RKO (cell line): ENCODE measurements around the gene SAP30BP.
"Not testable (repeated sequence)": the region's sequence is repeated elsewhere in the genome, so short reads cannot be mapped to it uniquely, and the experiment has no call there.

Experiments used
- DNase-seq: peaks from one replicate; pipeline ENCODE4 v3.0.0-alpha.2; 2016; ENCODE audit warnings: low spot score

SAP30BP gene

DNA sequence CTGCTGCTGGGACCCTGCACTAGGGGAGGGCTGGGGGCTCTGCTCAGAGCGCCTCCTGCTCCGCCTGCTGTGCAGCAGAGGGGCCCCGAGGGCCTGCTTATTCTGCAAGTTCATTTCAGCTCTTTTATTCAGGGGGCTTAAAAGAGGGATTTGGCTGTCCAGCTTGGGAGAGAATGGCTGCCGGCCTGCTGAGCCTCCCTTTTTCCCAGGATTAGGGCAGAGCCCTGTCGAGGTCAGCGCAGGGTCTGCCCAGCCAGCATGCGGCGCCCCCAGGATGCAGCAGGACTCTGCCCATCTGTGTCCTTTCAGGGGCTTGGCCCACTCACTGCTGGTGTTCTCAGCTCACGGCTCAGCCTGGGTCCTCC lies 32.8 kb upstream of the SAP30BP start:
- no peak for DNase-seq

DNA sequence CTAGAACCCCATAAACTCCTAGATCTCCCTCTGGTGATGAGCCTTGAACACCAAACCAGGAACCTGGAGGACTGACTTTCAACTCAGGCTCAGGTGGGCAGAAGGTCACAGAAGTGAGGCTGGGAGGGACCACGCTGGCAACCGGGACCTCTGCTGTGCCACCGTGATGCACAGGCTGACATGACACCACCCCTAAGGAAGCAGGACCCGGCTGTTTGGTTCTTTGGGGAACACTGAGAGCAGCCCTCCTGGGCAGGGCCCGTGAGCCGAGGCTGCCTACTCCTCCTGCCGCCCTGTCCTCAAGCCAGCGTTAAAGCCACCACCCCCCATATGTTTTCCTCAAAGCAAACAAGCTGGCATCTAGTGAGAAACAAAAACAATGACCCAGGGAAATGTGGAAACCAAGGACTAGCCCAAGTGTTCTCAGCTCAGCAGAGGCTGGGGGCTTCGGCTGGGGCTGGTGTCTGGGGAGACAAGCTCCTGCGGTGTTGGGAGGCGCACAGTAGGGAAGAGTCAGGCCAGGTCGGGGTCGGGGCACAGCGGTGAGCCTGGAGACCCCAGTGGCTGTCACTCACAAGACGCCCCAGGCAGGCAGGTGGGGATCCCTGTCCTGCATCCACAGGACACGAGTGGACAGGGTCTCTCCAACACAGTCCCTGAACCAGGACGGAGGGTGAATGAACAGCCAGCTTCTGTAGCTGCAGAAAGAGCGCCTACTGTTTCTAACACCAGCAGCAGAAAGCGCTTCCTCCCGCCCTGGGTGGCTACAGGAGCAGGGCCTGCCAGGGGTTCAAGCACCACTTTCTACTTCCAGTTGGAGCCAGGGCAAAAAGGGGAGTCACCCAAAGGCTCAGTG lies 32.2 kb upstream of the SAP30BP start:
- no peak for DNase-seq

DNA sequence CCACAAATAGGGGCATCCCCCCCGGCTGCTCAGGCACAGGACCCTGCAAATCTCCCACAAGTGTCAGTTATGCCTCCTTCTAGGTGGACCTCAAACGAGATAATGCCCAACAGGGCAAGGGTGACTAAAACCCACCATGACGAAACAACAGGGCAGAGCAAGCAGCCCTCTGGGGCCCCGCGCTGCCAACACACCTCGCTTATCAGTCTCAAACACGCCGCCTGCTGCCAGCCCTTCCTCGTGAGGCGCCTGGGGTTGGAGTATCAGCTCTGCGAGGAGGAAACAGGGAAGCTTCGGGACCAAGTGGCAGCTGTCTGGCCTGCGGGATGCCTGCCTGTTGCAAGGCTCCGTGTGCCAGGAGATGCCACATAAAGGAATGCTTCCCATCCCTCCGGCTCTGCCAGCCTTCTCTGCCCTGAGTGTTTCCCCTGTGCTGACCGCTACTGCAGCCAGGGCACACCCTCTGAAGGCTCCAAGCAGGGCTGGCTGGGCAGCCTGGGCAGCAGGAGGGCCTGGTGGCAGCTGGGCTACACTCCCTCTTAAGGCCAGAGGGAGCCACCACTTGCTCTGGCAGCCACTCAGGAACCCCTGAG lies 31.4 kb upstream of the SAP30BP start:
- no peak for DNase-seq

DNA sequence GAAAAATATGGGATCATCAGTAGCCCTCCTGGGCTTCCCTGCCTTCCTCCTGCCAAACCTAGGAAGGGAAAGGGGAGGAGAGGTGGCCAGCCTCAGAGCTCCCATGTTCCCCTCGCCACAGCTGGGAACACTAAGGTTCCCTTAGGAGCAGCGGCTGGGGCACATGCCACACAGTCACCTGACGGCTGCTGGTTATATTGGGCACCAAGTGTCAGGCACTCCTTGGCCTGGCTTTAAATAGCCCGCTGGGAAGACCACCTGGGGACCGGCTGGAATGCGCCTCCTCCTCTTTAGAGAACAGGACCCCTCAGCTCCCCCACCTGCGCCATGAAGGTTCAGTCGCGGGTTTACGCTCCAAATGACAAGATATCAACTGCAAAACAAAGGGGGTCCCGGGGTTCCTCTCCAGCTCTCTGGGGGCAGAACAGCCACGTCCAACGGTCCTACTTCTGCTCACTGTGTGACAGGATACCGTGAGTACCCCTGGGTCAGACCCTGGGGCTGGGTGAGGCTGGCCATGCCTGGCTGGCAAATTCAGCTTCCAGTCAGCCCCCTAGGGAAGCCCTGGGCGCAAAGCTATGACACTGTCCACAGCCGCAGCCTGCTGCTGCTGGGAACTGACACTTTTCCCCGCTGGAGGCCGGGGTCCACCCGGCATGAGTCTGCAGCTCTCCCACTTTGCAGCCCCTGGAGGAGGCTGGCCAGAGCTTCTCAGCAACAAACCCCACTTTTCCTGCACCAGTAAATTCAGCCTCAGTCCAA lies 30.6 kb upstream of the SAP30BP start:
- DNase-seq, result no peak

DNA sequence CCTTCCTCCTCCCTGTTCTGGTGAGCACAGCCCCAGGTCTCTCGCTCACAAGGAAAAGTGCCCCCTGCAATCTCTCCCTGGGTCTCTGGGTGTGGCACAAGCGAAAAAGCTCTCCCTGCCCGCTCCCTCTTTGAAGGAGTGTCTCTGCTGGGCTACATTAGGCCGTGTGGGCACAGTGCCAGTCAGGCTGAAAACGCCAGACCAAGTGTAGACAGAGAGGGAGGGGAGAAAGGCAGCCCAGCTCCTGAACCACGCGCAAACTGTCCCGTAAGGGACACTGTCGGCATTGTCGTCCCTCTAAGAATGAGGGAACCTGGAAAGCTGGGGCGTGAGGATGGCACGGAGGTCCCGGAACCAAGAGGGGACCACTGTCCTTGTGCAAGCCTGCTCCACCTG lies 30.0 kb upstream of the SAP30BP start:
- no peak for DNase-seq

DNA sequence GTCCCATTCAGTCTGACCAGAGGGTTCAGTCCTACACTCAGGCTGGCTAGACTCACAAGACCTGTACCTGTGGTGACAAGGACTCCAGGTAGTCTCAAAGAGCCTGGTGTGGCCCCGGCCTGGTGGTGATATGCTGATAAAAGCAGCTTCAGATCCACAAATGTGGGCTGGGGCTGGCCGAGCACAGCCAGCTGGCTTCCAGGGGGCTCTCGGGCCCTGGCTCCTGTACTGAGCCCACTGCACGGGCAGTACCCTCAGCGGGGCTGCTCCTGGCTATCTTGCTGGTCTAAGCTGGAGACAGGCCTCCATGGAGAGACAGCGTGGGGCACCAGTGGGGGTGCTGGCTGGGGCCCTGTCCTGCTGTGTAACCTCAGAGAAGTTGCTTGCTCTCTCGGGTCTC lies 29.6 kb upstream of the SAP30BP start:
- DNase-seq, result no peak

DNA sequence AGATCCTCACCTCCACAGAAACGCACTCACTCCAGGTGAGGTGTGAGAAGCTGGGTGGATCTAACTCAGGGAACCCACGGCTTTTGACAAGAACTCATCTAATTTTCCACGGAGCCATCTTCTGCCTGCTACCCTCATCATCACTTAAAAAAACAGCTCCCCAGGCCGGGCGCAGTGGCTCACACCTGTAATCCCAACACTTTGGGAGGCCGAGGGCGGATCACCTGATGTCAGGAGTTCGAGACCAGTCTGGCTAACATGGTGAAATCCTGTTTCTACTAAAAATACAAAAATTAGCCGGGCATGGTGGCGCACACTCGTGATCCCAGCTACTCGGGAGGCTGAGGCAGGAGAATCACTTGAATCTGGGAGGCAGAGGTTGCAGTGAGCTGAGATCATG lies 29.1 kb upstream of the SAP30BP start:
- DNase-seq, result not testable (repeated sequence)

DNA sequence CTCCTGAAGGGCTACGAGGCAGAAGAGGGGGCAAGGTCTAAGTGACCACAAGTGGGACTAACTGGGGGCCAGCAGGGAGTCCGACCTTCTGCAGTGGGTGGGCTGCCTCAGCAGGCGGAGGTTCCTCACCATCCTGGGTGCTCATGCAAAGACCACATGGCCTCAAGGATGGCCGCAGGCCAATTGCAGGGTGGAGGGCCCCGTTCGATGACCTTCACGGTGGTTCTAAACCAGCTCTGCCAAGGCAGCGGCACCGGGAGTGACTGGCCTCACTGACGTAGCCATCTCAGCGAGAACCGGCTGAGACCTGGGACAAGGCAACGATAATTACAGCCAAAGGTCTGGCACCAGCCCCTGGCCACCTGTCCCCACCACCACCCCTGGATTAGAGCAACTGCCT lies 28.2 kb upstream of the SAP30BP start:
- DNase-seq, result no peak

DNA sequence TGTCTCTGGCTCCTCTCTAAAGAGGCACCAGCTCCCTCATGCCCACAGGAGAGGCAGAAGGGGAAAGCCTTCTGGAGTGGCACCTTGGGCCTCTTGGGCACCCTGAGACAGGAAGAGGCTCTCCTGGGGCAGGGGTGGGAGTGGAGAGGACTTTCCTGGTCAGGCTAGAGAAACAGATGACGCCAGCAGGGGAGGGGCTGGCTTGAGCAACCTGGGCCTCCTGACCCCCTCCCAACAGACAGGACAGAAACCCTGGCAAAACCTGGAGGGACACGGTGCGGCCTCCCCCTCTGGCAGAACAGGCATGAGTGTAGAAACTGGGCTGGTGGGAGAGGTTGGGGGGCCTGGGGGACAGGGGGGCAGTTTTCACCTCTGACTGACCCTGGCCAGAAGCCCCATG lies 27.8 kb upstream of the SAP30BP start:
- no peak for DNase-seq

DNA sequence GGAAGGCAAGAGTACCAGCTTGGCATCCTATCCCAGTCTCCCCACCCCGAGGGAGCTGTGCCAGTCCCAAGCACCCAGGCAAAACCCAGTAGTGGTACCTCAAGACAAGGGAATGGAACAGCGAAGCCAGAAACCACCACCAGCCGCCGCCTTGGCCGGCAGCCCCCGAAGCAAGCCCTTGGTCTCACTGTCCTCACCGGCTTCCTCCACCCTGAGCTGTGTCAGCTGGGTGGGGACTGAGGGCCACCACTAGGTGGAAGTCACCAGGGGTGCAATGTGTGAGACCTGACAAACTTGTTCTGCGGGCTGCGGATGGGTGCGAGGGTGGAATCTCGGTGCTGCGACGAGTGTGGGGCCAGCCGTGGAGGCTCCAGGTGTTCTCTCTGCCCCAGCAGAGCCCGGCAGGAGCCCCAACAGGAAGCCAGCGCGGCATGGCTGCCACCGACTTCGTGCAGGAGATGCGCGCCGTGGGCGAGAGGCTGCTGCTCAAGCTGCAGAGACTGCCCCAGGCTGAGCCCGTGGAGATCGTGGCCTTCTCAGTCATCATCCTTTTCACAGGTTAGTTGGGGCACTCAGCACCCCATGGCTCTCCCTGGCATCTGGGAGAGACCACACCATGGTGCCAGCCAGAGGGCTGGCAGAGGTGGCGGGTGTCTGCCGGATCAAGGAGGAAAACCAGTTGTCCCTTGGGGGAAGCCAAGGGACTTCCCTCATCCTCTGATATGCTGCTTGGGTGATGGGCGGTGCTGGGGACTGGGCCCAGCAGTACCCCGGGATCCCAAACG lies 27.2 kb upstream of the SAP30BP start:
- no peak for DNase-seq

DNA sequence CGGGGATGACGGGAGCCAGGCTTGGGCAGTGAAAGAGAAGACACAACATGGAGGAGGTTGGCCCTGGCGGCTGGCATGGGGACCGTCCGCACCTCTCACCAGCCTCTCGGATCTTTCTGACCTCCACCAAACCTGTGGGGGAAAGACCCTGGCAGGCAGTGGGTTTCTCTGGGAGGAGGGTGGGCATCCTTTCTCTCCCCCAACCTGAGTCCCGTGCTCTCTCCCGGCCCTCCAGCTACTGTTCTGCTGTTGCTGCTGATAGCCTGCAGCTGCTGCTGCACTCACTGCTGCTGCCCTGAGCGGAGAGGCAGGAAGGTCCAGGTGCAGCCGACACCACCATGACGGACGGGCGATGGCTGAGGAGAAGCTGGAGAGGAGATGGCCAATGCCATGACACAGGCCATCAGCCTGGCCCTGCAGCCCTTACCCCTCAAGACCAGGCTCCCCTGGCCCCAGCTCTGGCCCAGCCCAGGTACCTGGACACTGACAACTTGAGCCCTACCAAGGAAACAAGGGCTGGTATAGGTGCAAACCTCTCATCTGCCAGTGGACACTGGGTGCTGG lies 26.5 kb upstream of the SAP30BP start:
- no peak for DNase-seq

DNA sequence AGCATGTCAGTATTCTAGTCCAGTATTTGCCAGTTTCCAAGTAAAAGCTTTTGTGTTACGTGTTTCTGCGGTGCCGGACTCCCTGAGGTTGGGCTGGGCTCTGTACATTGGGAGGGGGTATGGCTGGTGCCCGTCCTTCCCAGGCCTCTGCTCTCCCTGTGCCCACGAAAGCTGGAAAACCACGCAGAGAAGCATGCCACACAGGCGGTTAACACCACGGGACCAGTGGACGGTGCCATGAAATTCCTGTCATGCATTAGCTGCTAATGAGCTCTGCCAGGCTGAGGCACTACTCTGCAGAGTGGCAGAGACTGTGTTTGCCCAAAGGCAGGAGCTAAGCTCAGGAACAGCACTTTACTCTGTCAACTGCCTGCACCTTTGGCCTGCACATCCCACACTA lies 25.8 kb upstream of the SAP30BP start:
- DNase-seq, result no peak

DNA sequence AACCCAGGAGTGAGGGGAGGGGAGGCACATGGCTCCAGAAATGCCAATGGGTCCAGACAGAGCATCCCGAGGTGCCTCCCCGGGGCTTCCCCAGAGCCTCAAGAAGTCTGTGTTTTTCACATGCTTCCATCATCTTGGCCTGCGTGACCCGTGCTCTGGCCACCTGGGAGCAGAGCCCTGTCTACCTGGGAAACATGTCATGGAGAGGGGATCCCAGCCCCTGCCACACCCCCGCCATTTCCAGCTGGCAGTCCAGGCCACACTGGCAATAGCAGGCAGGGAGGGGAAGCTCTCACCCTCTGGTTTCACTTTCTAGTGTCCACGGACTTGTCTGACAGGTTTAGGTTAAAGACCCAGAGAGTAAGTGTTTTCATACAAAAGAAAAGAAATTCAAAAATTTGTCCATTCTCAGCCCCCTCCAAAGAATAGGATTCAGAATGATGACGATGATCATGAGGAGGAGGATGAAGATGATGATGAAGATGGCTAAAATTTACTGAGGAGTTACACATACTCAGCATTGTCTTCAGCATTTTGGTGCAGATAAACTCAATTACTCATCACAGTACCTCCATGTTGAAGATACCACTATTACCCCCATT lies 24.9 kb upstream of the SAP30BP start:
- DNase-seq, result no peak

DNA sequence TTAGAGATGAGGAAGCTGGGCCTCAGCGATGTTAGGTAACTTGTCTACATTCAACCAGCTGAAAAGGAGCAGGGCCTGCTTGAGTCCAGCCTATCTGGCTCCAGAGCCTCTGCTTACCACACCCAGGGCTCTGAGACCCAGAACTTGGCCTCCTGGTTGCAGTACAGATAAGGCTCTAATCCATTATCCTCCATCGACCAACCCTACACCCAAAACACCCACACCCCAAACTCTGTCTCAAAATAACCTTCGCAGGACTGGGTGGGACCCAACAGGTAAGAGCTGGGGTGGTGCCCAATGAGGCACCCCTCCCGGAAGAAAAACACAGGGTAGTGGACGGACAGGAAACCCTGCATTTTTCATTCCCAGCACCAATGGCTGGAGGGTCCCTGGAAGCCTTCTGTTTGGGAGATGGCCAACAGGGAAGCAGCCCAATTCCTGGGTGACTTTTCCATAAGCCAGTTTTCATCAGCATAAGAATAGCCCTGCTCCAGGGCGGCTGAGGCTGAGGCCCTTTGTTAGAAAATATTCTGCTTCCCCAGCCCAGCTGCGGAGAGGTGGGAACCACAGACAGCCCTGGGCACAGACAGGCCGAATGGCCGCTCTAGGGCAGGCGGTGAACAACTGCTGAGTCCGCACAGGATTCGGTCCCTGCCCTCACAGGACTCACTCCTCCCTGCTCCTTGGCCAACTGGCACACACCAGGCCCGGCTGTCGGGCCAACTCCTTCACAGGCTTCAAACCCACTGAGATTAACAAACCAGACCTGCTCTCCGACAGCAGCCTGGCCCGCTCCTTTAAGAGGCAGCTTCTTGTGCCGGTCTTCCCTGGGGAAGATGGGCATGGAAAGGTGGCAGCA lies 24.1 kb upstream of the SAP30BP start:
- DNase-seq, result no peak

DNA sequence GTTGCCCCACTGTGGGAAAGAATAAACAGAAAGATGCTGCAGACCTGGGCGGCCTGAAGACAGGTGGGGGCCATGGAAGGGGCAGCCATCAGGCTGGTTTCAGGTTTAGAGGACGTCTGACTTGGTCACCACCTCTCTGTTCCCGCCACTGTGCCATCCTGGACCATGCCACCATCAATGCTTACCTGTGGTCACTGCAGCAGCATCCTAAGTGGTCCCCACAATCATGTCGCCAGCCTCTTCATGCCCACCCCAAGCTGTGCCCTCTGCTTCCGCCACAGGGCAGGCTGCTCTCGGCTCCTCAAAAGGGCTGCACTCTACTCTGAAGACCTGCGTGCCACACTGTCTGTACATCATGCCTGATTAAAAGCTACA lies 23.5 kb upstream of the SAP30BP start:
- no peak for DNase-seq

DNA sequence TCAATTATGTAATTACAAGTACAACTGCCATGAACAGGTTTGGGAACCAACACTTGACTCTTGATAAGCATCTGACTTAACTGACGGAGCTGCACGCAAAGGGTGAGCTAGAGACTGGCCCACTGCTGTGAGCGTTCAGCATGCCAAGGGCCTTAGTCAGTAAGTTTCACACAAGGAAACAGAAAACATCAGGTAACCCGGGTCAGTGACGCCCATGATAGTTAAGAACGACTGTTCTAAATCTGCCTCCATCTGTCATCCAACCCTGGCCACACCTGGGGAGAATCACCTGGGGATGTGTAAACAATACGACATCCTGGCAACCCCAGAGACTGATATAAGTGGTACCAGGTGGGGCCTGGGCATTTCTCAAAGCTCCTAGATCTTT lies 21.6 kb upstream of the SAP30BP start:
- no peak for DNase-seq

DNA sequence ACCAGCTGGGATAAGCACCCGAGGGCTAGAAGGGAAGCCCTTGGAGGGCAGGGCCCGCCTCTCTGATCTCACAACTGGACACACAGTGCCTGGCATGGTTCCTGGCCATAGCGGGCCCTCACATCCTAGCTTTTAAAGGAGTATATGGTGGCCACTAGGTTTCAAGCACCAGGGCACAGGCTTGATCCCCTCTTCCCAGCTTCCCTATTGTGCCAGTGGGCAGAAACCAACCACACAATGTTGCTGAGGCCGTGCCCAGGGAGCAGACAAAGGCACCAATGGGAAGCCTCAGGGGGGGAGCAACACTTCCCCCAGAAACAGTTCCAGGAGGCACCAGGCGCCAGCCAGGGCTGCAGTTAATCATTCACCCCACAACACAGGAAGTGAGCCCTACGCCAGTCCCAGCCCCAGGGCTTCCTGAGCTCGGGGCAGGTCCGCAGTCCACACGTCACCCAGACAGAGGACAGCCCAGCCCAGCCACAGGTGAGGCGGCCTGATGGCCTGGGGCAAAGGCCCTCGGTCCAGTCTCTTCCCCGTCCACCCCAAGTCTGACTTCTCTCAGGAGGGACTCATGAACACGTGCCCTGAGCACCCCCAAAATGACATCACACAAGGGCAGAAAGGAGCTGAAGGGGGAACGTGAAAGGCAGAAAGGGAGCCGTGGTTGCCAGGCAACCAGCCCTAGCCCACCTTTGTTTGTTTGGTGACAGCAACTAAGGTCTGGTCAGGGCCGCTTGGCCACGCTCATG lies 21.1 kb upstream of the SAP30BP start:
- no peak for DNase-seq

DNA sequence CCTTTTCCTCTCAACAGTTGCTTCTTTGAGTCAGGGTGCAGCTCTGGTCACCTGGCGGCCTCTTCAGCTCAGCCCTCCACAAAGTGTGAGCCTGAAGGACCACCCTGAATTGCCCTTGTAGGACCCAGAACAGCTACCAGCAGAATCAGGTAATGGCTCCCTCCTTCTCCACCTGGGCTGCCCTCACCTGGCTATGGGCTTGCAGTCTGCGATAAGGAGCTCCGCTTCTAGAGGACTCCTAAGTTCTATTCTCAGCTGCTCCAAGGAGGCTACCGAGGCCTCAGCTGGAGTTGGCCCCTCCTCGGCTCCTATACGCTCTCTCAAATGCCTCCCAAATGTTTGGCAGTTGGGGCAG lies 20.5 kb upstream of the SAP30BP start:
- no peak for DNase-seq

DNA sequence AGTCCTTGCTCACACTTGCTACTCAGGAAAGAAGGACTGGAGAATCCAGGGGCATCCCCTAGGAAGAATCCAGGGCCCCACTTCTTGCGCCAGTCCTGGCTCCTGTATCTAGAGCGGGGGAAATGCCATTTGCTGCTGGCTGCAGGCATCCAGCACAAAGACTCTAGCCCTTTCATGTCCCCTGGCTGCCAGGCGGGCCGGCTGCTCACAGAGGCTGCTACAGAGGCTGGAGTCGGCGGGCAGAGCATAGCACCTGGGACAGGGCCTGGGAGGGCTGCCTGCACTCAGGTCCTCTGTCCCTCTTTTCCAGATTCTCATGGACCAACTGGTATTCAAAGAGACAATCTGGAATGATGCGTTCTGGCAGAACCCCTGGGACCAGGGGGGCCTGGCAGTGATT lies 20.1 kb upstream of the SAP30BP start:
- no peak for DNase-seq

DNA sequence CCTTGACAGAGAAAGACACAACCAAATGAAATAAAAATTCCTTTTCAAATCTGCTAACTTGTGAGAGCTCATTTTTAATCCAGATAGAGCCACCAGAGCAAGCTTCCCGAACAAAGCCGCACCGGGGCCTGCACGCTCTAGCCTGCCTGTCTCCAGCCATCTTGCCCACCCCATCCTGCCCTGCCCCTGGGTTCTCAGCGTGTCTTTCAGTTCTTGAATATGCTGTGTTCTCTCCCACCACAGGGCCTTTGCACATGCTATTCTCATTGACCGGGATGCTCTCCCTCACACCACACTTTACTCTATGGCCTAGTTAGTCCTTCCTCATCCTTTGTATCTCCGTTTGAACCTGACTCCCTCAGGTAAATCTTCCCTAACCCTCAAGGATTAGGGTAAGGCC lies 19.2 kb upstream of the SAP30BP start:
- DNase-seq, result no peak
